NAMALWA (cell line): Measurements from ENCODE around the gene PRKAR1A.
"Not testable (repeated sequence)": the region's sequence is repeated elsewhere in the genome, so short reads cannot be mapped to it uniquely, and the experiment has no call there.

Source experiments
- DNase-seq: peaks from one replicate; pipeline ENCODE4 v3.0.0-alpha.2; 2015; ENCODE audit warnings: low spot score

The PRKAR1A gene

GRCh38 chr17:68579194-68579927 is 67.1 kb downstream of the PRKAR1A start:
- no peak for DNase-seq

- DNase-seq = no peak
Measured at GRCh38 chr17:68580236-68580770, 68.1 kb downstream of the PRKAR1A start.

GRCh38 chr17:68581863-68582645 is 69.8 kb downstream of the PRKAR1A start:
- DNase-seq = no peak

GRCh38 chr17:68582867-68583266 is 70.6 kb downstream of the PRKAR1A start:
- DNase-seq = not testable (repeated sequence)

- no peak for DNase-seq
Measured at GRCh38 chr17:68584581-68585303, 72.5 kb downstream of the PRKAR1A start.

GRCh38 chr17:68585643-68586042 is 73.4 kb downstream of the PRKAR1A start:
- no peak for DNase-seq

- DNase-seq = no peak
Measured at GRCh38 chr17:68587026-68587425, 74.8 kb downstream of the PRKAR1A start.

- DNase-seq = no peak
Measured at GRCh38 chr17:68587847-68588246, 75.6 kb downstream of the PRKAR1A start.

- DNase-seq = no peak
Measured at GRCh38 chr17:68588362-68588761, 76.1 kb downstream of the PRKAR1A start.

- DNase-seq = no peak
Measured at GRCh38 chr17:68589086-68589485, 76.9 kb downstream of the PRKAR1A start.

- peak; percentile 62 for DNase-seq
Measured at GRCh38 chr17:68591583-68591982, 79.4 kb downstream of the PRKAR1A start.

- no peak for DNase-seq
Measured at GRCh38 chr17:68592009-68592408, 79.8 kb downstream of the PRKAR1A start.

GRCh38 chr17:68592682-68593641 is 80.7 kb downstream of the PRKAR1A start:
- DNase-seq = no peak

GRCh38 chr17:68594552-68594951 is 82.3 kb downstream of the PRKAR1A start:
- no peak for DNase-seq

- no peak for DNase-seq
Measured at GRCh38 chr17:68595496-68595895, 83.3 kb downstream of the PRKAR1A start.

GRCh38 chr17:68595986-68596385 is 83.8 kb downstream of the PRKAR1A start:
- no peak for DNase-seq

GRCh38 chr17:68596411-68596945 is 84.2 kb downstream of the PRKAR1A start:
- DNase-seq = no peak

- no peak for DNase-seq
Measured at GRCh38 chr17:68598074-68598473, 85.8 kb downstream of the PRKAR1A start.

GRCh38 chr17:68598545-68598961 is 86.3 kb downstream of the PRKAR1A start:
- no peak for DNase-seq

GRCh38 chr17:68599091-68599490 is 86.9 kb downstream of the PRKAR1A start:
- DNase-seq = no peak

- no peak for DNase-seq
Measured at GRCh38 chr17:68599552-68600066, 87.4 kb downstream of the PRKAR1A start.
